GM13977 (cell line): ENCODE measurements around the gene B3GNT9.

Experiments used
- DNase-seq: peaks from one replicate; pipeline ENCODE4 v3.0.0; 2012; ENCODE audit warnings: low spot score
- in situ Hi-C: fragments of 300-500 bp; cut with MboI; formaldehyde crosslinking; loops from one replicate; pipeline ENCODE4 v1.12.0; 2022; ENCODE audit warnings: low sequenced_read_pairs, low pct_unique_long_range_greater_than_20kb, mixed read lengths, inconsistent platforms; ENCODE audit not compliant: unreplicated experiment
- TF ChIP-seq, protein P1 (sequence below): IDR thresholded peaks from 2 replicates; pipeline ENCODE4 v1.5.1; 2012; ENCODE audit warnings: mild to moderate bottlenecking, control low read depth; ENCODE audit not compliant: insufficient read depth; ENCODE audit errors: extremely low read depth, missing control alignments

The B3GNT9 gene

DNA sequence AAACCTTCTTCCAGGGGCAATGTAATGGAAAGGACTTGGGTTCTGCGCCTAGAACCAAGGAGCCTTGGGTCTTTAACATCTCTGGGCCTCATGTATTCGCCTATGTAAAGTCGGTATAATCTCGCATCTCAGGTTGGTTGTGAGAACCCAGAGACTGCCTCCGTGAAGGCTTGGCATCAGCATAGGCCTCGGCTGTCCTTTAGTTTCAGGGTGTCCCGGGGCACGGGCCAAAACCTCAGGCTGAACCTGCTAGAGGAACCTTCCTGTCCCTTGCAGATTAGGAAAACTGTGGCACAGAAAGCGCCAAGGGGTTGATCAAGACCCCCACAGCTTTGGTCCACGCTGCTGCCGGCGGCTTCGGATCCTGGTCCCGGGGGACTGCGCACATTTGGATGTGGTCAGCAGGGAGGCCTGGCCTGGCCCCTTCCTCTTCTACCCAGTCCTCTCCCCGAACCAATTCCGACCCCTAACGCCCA is 41.8 kb downstream of the B3GNT9 start:
- in situ Hi-C loops: no loop called here
- no peak for DNase-seq
- TF ChIP-seq, protein P1, sequence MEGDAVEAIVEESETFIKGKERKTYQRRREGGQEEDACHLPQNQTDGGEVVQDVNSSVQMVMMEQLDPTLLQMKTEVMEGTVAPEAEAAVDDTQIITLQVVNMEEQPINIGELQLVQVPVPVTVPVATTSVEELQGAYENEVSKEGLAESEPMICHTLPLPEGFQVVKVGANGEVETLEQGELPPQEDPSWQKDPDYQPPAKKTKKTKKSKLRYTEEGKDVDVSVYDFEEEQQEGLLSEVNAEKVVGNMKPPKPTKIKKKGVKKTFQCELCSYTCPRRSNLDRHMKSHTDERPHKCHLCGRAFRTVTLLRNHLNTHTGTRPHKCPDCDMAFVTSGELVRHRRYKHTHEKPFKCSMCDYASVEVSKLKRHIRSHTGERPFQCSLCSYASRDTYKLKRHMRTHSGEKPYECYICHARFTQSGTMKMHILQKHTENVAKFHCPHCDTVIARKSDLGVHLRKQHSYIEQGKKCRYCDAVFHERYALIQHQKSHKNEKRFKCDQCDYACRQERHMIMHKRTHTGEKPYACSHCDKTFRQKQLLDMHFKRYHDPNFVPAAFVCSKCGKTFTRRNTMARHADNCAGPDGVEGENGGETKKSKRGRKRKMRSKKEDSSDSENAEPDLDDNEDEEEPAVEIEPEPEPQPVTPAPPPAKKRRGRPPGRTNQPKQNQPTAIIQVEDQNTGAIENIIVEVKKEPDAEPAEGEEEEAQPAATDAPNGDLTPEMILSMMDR: no peak

DNA sequence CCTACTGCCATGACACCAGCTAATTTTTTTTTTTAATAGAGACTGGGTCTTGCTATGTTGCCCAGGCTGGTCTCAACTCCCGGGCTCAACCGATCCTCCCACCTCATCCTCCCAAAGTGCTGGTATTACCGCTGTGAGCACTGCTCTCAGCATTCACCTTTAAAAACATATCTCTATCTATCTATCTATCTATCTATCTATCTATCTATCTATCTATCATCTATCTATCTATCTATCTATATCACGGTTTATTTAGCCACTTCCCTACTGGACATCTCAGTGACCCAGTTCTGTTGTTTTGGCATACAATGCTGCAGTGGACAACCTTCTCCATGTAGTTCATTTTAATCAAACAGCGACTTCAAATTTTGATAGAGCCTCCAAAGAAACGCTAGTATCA is 42.3 kb downstream of the B3GNT9 start:
- in situ Hi-C loops: no loop called here
- no peak for DNase-seq
- TF ChIP-seq, protein P1: no peak

DNA sequence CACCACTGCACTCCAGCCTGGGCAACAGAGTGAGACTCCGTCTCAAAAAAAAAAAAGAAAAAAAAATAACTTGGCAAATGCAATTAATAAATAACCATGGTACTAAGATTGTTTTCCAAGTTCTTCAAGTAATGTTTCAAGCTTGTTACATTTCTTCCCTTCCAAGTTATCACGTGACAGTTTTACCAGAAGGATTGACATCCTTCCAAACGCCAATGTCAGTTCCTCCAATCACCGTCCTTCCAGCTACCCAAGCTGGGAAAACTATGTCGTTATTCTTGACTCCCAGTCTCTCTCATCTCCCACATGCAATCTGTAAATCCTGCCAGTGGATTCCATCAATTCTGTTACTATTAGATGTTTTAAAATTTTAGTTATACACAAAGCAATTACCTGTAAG is 44.9 kb downstream of the B3GNT9 start:
- TF ChIP-seq, protein P1: no peak
- in situ Hi-C loops: no loop called here
- no peak for DNase-seq

DNA sequence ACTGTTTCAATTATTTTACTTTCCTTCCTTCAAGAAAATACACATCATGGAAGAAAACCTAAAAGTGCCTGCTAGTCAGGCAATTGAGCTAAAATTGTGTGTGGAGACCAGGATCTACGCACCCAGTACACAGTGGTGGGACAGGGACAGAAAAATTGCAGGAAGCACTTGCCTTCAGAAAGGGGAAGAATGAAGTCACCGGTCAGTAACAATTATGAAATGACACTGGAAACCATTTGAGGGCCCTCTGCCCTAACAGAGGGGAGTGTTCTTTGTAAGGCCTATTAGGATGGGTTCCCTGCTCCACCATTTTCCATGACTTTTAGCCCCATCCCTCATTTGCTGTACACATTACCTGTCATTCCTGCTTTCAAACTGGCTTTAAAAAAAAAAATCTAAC is 45.6 kb downstream of the B3GNT9 start:
- TF ChIP-seq, protein P1: no peak
- no peak for DNase-seq
- in situ Hi-C loops: no loop called here

DNA sequence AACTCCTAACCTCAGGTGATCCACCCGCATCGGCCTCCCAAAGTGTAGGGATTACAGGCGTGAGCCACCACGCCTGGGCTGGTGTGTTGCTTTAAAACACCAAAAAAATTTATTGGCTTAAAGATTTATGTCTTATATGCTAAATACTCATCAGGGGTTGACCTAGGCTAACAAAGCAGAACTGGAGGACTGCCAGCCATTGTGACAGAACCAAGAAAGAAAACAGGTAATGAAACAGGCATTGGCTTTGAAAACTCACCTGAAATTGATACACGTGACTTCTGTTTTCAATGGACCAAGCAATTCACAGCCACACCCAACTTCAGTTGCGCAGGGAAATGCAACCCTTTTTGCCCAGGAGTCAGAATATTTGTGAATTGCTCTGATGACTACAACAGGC is 46.0 kb downstream of the B3GNT9 start:
- TF ChIP-seq, protein P1: no peak
- in situ Hi-C loops: no loop called here
- no peak for DNase-seq

DNA sequence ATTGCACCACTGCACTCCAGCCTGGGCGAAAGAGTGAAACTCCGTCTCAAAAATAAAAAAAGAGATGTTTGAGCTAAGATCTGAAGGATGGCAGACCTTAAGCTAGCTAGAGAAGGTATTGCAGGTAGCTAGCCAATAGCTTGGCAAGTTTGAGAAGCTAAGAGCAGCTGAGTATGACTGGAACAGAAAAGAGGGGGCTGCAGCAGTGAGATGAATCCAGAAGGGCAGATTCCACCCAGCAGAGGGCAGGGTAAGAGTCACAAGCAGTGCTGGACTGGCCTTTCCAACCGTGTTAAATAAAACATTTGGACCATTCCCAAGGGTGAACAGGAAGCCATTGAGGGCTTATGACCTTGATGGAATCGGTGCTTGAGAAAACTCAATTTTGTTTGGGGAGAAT is 46.7 kb downstream of the B3GNT9 start:
- no peak for DNase-seq

More for the DNA sequence above, 46.7 kb downstream of the B3GNT9 start:
- in situ Hi-C loops: no loop called here
- TF ChIP-seq, protein P1: no peak
